Measurements from ENCODE around the gene ANXA4. TPM values are rescaled to one million over a fixed set of nuclear protein-coding genes. Genes with fewer than 3 reads are reported as not detected.

Gene ANXA4
- total and polyA plus RNA-seq, 2 experiments from 2014 or later: 6.7 to 11.5 TPM

DNA sequence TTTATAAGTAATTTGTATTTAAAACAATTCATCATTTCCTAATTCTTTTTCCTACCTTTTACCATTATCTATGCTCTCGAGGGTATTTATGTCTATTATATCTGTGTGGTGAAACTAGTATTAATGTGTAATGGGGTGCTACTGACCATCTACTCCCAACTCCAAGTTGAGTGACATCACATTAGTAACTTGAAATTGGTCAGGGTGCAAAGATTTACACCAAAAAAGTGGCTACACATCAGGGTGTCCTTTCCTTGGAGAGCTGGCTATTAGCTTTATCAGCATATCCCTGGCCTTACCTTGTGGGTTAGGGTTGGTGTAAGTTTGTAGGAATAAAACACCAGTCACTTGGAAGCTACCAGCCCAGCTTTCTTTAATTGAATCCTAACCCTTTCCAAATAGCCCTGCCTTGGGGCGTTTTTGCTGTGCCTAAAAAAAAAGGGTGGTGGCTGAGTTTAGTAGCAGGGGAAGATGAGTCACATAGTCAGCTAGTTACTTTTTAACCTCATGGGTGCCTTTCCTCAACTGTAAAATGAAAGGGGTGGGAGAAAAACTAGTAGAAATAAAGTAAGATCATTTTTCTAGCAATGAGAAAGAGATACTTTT is 14.0 kb downstream of the ANXA4 start (continued):
- TF ChIP-seq, protein P1, sequence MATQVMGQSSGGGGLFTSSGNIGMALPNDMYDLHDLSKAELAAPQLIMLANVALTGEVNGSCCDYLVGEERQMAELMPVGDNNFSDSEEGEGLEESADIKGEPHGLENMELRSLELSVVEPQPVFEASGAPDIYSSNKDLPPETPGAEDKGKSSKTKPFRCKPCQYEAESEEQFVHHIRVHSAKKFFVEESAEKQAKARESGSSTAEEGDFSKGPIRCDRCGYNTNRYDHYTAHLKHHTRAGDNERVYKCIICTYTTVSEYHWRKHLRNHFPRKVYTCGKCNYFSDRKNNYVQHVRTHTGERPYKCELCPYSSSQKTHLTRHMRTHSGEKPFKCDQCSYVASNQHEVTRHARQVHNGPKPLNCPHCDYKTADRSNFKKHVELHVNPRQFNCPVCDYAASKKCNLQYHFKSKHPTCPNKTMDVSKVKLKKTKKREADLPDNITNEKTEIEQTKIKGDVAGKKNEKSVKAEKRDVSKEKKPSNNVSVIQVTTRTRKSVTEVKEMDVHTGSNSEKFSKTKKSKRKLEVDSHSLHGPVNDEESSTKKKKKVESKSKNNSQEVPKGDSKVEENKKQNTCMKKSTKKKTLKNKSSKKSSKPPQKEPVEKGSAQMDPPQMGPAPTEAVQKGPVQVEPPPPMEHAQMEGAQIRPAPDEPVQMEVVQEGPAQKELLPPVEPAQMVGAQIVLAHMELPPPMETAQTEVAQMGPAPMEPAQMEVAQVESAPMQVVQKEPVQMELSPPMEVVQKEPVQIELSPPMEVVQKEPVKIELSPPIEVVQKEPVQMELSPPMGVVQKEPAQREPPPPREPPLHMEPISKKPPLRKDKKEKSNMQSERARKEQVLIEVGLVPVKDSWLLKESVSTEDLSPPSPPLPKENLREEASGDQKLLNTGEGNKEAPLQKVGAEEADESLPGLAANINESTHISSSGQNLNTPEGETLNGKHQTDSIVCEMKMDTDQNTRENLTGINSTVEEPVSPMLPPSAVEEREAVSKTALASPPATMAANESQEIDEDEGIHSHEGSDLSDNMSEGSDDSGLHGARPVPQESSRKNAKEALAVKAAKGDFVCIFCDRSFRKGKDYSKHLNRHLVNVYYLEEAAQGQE (IDR thresholded peaks at IDR 0.05; ENCODE audit: unreplicated experiment): no peak
- no peak for TF ChIP-seq POLR2AphosphoS5 (IDR thresholded peaks at IDR 0.05; ENCODE audit: low read depth)
- TF ChIP-seq JUNB (IDR thresholded peaks at IDR 0.05; ENCODE audit: unreplicated experiment): no peak
- no peak for TF ChIP-seq CREB1 (CRISPR knock-in tag; IDR thresholded peaks at IDR 0.05; ENCODE audit: low read depth)

DNA sequence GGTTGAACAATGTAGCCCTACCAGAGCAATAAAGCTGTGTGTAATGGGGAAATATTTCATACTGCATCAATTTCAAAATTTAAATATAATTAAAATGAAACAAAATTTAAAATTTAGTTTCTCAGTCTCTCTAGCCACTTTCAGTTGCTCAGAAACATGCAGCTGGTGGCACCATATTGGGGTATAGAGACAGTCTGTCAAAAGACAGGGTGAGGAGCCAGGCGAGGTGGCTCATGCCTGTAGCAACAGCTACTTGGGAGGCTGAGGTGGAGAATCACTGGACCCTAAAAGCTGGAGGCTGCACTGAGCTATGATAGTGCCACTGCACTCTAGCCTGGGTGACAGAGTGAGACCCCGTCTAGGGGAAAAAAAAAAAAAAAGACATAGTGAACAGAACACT is 20.1 kb downstream of the ANXA4 start:
- Mint-ChIP-seq H3K27me3 (ENCODE audit: insufficient read depth, low read depth, poor library complexity) (no peaks in the 10 kb centered on the region), H3K36me3 (ENCODE audit: low read depth) (no peaks in the 10 kb centered on the region), H3K4me3 (no peak overlapping the region), H3K27ac (no peak overlapping the region), H3K9me3 (no peaks in the 10 kb centered on the region), H3K4me1 (no peaks in the 10 kb centered on the region)
- DNase-seq (ENCODE audit: low spot score) (no peak), ATAC-seq (no peak)
- no peak overlapping the region for H3K27ac ChIP-seq (ENCODE audit: low read depth)
- H3K9me2 ChIP-seq (ENCODE audit: insufficient read depth): no peaks in the 10 kb centered on the region
- H2AFZ ChIP-seq: no peak overlapping the region
- no peaks in the 10 kb centered on the region for H3K79me2 ChIP-seq (replicated peaks; ENCODE audit: insufficient read depth)
- no peak overlapping the region for H3K4me2 ChIP-seq
- no peaks in the 10 kb centered on the region for H3F3A ChIP-seq (replicated peaks; ENCODE audit: low read depth)
- no peaks in the 10 kb centered on the region for H3K36me3 ChIP-seq (ENCODE audit: insufficient read depth)
- no peaks in the 10 kb centered on the region for H3K4me1 ChIP-seq (ENCODE audit: insufficient read depth)
- H4K20me1 ChIP-seq (replicated peaks; ENCODE audit: insufficient read depth): no peaks in the 10 kb centered on the region
- no peak overlapping the region for H3K4me3 ChIP-seq
- TF ChIP-seq, protein P1 (IDR thresholded peaks at IDR 0.05; ENCODE audit: unreplicated experiment): no peak
- no peak for TF ChIP-seq POLR2AphosphoS5 (IDR thresholded peaks at IDR 0.05; ENCODE audit: low read depth)
- TF ChIP-seq ZNF331 (CRISPR knock-in tag; IDR thresholded peaks at IDR 0.05; ENCODE audit: low read depth): no peak
- TF ChIP-seq JUNB (IDR thresholded peaks at IDR 0.05; ENCODE audit: unreplicated experiment): no peak
- TF ChIP-seq, protein P2, sequence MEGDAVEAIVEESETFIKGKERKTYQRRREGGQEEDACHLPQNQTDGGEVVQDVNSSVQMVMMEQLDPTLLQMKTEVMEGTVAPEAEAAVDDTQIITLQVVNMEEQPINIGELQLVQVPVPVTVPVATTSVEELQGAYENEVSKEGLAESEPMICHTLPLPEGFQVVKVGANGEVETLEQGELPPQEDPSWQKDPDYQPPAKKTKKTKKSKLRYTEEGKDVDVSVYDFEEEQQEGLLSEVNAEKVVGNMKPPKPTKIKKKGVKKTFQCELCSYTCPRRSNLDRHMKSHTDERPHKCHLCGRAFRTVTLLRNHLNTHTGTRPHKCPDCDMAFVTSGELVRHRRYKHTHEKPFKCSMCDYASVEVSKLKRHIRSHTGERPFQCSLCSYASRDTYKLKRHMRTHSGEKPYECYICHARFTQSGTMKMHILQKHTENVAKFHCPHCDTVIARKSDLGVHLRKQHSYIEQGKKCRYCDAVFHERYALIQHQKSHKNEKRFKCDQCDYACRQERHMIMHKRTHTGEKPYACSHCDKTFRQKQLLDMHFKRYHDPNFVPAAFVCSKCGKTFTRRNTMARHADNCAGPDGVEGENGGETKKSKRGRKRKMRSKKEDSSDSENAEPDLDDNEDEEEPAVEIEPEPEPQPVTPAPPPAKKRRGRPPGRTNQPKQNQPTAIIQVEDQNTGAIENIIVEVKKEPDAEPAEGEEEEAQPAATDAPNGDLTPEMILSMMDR (conservative IDR thresholded peaks at IDR 0.05; ENCODE audit: low read depth in 2 of 2): no peak
- TF ChIP-seq, protein P3, sequence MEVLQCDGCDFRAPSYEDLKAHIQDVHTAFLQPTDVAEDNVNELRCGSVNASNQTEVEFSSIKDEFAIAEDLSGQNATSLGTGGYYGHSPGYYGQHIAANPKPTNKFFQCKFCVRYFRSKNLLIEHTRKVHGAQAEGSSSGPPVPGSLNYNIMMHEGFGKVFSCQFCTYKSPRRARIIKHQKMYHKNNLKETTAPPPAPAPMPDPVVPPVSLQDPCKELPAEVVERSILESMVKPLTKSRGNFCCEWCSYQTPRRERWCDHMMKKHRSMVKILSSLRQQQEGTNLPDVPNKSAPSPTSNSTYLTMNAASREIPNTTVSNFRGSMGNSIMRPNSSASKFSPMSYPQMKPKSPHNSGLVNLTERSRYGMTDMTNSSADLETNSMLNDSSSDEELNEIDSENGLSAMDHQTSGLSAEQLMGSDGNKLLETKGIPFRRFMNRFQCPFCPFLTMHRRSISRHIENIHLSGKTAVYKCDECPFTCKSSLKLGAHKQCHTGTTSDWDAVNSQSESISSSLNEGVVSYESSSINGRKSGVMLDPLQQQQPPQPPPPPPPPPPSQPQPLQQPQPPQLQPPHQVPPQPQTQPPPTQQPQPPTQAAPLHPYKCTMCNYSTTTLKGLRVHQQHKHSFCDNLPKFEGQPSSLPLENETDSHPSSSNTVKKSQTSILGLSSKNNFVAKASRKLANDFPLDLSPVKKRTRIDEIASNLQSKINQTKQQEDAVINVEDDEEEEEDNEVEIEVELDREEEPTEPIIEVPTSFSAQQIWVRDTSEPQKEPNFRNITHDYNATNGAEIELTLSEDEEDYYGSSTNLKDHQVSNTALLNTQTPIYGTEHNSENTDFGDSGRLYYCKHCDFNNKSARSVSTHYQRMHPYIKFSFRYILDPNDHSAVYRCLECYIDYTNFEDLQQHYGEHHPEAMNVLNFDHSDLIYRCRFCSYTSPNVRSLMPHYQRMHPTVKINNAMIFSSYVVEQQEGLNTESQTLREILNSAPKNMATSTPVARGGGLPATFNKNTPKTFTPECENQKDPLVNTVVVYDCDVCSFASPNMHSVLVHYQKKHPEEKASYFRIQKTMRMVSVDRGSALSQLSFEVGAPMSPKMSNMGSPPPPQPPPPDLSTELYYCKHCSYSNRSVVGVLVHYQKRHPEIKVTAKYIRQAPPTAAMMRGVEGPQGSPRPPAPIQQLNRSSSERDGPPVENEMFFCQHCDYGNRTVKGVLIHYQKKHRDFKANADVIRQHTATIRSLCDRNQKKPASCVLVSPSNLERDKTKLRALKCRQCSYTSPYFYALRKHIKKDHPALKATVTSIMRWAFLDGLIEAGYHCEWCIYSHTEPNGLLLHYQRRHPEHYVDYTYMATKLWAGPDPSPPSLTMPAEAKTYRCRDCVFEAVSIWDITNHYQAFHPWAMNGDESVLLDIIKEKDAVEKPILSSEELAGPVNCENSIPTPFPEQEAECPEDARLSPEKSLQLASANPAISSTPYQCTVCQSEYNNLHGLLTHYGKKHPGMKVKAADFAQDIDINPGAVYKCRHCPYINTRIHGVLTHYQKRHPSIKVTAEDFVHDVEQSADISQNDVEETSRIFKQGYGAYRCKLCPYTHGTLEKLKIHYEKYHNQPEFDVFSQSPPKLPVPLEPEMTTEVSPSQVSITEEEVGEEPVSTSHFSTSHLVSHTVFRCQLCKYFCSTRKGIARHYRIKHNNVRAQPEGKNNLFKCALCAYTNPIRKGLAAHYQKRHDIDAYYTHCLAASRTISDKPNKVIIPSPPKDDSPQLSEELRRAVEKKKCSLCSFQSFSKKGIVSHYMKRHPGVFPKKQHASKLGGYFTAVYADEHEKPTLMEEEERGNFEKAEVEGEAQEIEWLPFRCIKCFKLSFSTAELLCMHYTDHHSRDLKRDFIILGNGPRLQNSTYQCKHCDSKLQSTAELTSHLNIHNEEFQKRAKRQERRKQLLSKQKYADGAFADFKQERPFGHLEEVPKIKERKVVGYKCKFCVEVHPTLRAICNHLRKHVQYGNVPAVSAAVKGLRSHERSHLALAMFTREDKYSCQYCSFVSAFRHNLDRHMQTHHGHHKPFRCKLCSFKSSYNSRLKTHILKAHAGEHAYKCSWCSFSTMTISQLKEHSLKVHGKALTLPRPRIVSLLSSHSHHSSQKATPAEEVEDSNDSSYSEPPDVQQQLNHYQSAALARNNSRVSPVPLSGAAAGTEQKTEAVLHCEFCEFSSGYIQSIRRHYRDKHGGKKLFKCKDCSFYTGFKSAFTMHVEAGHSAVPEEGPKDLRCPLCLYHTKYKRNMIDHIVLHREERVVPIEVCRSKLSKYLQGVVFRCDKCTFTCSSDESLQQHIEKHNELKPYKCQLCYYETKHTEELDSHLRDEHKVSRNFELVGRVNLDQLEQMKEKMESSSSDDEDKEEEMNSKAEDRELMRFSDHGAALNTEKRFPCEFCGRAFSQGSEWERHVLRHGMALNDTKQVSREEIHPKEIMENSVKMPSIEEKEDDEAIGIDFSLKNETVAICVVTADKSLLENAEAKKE (CRISPR knock-in tag; IDR thresholded peaks at IDR 0.05): no peak
- no peak for TF ChIP-seq EZH2 (IDR thresholded peaks at IDR 0.05; ENCODE audit: low read depth, unreplicated experiment)
- TF ChIP-seq NANOG (IDR thresholded peaks at IDR 0.05; ENCODE audit: borderline replicate concordance): no peak
- no peak for TF ChIP-seq CREB1 (CRISPR knock-in tag; IDR thresholded peaks at IDR 0.05; ENCODE audit: low read depth)
- H3K27me3 ChIP-seq (ENCODE audit: insufficient read depth): no peaks in the 10 kb centered on the region
